ENCODE data around the gene CFAP54. TPM values are rescaled to one million over a fixed set of nuclear protein-coding genes. Genes with fewer than 3 reads are reported as not detected.

The CFAP54 gene
- total and polyA plus RNA-seq, 2 donors (not counting 1 experiment from before 2014, with no cell fraction given): 0.93 to 7.1 TPM

- no peak overlapping the region for H3K4me3 ChIP-seq (replicated peaks in 1 of 4; ENCODE audit: control extremely low read depth in 1 of 4, insufficient read depth in 1 of 4, low read depth in 3 of 4, low read length in 4 of 4)
- H3K27ac ChIP-seq (ENCODE audit: insufficient read depth, low read length): no peak overlapping the region
- no peaks in the 10 kb centered on the region for H3K9me3 ChIP-seq (ENCODE audit: control insufficient read depth, insufficient read depth, low read depth, low read length)
- TF ChIP-seq EZH2 (IDR thresholded peaks at IDR 0.05; ENCODE audit: low read length, missing control alignments) (no peak), CTCF (conservative IDR thresholded peaks at IDR 0.05 in 1 of 2, IDR thresholded peaks at IDR 0.05 in 1 of 2; ENCODE audit: low read depth in 1 of 2, low read length in 2 of 2) (no peak)
- H4K20me1 ChIP-seq (ENCODE audit: control insufficient read depth, extremely low read depth, insufficient read depth, low read length): no peaks in the 10 kb centered on the region
- no peaks in the 10 kb centered on the region for H3K4me1 ChIP-seq (ENCODE audit: control insufficient read depth, extremely low read depth, insufficient read depth, low read length)
- no peaks in the 10 kb centered on the region for H3K79me2 ChIP-seq (ENCODE audit: control insufficient read depth, insufficient read depth, low read length)
- H3K27me3 ChIP-seq (ENCODE audit: control insufficient read depth, insufficient read depth, low read length): no peaks in the 10 kb centered on the region
- no peak overlapping the region for H3K4me2 ChIP-seq (ENCODE audit: extremely low read depth, insufficient read depth, low read length)
- no peak for DNase-seq (ENCODE audit: low read depth in 2 of 2)
- H3K36me3 ChIP-seq (ENCODE audit: control insufficient read depth, insufficient read depth, low read length): no peaks in the 10 kb centered on the region
- H2AFZ ChIP-seq (ENCODE audit: low read length): no peak overlapping the region
- no peak overlapping the region for H3K9ac ChIP-seq (ENCODE audit: insufficient read depth, low read length)
Measured at GRCh38 chr12:96635844-96636243, 146.5 kb downstream of the CFAP54 start.

- H3K9ac ChIP-seq (ENCODE audit: insufficient read depth, low read length): no peak overlapping the region
- no peak overlapping the region for H3K4me2 ChIP-seq (ENCODE audit: extremely low read depth, insufficient read depth, low read length)
- H2AFZ ChIP-seq (ENCODE audit: low read length): no peak overlapping the region
- H3K79me2 ChIP-seq (ENCODE audit: control insufficient read depth, insufficient read depth, low read length): no peaks in the 10 kb centered on the region
- no peaks in the 10 kb centered on the region for H4K20me1 ChIP-seq (ENCODE audit: control insufficient read depth, extremely low read depth, insufficient read depth, low read length)
- H3K9me3 ChIP-seq (ENCODE audit: control insufficient read depth, insufficient read depth, low read depth, low read length): no peaks in the 10 kb centered on the region
- TF ChIP-seq EZH2 (IDR thresholded peaks at IDR 0.05; ENCODE audit: low read length, missing control alignments): no peak
- TF ChIP-seq CTCF (conservative IDR thresholded peaks at IDR 0.05 in 1 of 2, IDR thresholded peaks at IDR 0.05 in 1 of 2; ENCODE audit: low read depth in 1 of 2, low read length in 2 of 2): no peak
- no peak overlapping the region for H3K27ac ChIP-seq (ENCODE audit: insufficient read depth, low read length)
- H3K4me1 ChIP-seq (ENCODE audit: control insufficient read depth, extremely low read depth, insufficient read depth, low read length): no peaks in the 10 kb centered on the region
- no peak for DNase-seq (ENCODE audit: low read depth in 2 of 2)
- no peaks in the 10 kb centered on the region for H3K36me3 ChIP-seq (ENCODE audit: control insufficient read depth, insufficient read depth, low read length)
- no peak overlapping the region for H3K4me3 ChIP-seq (replicated peaks in 1 of 4; ENCODE audit: control extremely low read depth in 1 of 4, insufficient read depth in 1 of 4, low read depth in 3 of 4, low read length in 4 of 4)
- no peaks in the 10 kb centered on the region for H3K27me3 ChIP-seq (ENCODE audit: control insufficient read depth, insufficient read depth, low read length)
Measured at GRCh38 chr12:96636895-96637294, 147.5 kb downstream of the CFAP54 start.

- no peak overlapping the region for H3K27ac ChIP-seq (ENCODE audit: insufficient read depth, low read length)
- H3K36me3 ChIP-seq (ENCODE audit: control insufficient read depth, insufficient read depth, low read length): no peaks in the 10 kb centered on the region
- H3K9me3 ChIP-seq (ENCODE audit: control insufficient read depth, insufficient read depth, low read depth, low read length): no peaks in the 10 kb centered on the region
- no peak overlapping the region for H3K4me3 ChIP-seq (replicated peaks in 1 of 4; ENCODE audit: control extremely low read depth in 1 of 4, insufficient read depth in 1 of 4, low read depth in 3 of 4, low read length in 4 of 4)
- TF ChIP-seq EZH2 (IDR thresholded peaks at IDR 0.05; ENCODE audit: low read length, missing control alignments) (no peak), CTCF (conservative IDR thresholded peaks at IDR 0.05 in 1 of 2, IDR thresholded peaks at IDR 0.05 in 1 of 2; ENCODE audit: low read depth in 1 of 2, low read length in 2 of 2) (no peak)
- H3K79me2 ChIP-seq (ENCODE audit: control insufficient read depth, insufficient read depth, low read length): no peaks in the 10 kb centered on the region
- H4K20me1 ChIP-seq (ENCODE audit: control insufficient read depth, extremely low read depth, insufficient read depth, low read length): no peaks in the 10 kb centered on the region
- H2AFZ ChIP-seq (ENCODE audit: low read length): no peak overlapping the region
- no peak overlapping the region for H3K9ac ChIP-seq (ENCODE audit: insufficient read depth, low read length)
- no peak for DNase-seq (ENCODE audit: low read depth in 2 of 2)
- no peaks in the 10 kb centered on the region for H3K27me3 ChIP-seq (ENCODE audit: control insufficient read depth, insufficient read depth, low read length)
- no peak overlapping the region for H3K4me2 ChIP-seq (ENCODE audit: extremely low read depth, insufficient read depth, low read length)
- H3K4me1 ChIP-seq (ENCODE audit: control insufficient read depth, extremely low read depth, insufficient read depth, low read length): no peaks in the 10 kb centered on the region
Measured at GRCh38 chr12:96648923-96649322, 159.5 kb downstream of the CFAP54 start.

Data from fibroblast of lung (primary cell).